HG03045 (cell line): ENCODE results near the gene ZNF584.

Experiments
- ATAC-seq: cut with Tn5 transposase; IDR thresholded peaks from one replicate; pipeline ENCODE4 v1.9.1; 2021; ENCODE audit warnings: mild to moderate bottlenecking, moderate library complexity; ENCODE audit not compliant: unreplicated experiment

ZNF584 gene

GRCh38 chr19:58460039-58460438 is 51.6 kb downstream of the ZNF584 start:
- ATAC-seq = no peak

- peak; percentile 32 for ATAC-seq
These were observed 57.8 kb downstream of the ZNF584 start for GRCh38 chr19:58466089-58466759.

DNA sequence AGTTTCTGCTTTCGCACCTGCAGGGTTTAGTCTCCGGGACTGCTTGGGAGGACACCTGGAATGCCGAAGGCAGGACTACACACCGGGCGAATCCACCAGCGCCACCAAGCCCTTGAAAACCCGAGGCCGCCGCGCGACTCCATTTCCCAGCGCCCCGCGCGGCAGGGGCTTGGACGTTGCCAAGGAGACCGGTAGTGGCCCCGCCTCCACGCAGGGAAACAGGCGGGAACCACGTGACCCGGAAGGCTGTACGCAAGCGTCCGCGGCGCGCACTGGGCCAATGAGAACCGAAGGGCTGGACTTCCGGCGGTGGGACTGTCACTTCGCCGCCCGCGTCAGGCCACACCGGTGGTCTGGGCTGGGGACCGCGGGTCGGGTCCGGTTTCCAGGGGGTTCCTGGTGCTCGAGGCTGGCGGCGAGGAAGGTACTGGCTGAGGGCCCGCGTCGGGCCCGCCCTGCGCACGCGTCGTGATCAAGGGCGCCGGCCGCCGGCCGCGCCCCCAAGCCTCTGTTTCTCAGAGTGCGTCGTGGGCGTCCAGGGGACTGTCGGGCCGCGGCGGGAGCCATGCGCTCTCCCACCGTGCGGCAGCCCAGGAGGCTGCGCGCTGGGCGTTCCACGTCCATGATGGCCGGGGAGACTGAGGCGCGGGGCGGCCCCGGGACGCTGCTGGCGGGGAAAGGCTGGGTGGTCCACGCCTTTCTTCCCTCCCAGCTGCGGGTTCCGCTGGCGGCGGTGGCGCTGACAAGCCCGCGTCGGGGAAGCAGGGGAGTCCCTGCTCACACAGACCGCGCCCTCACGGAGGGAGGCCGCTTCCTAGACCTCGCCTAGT is 58.5 kb downstream of the ZNF584 start, which contains the start of gene ZNF324:
Gene ZNF324 (plus strand): TSS at position 321 of the 830 bp plus-strand sequence. CDS start 2,106 bp downstream, outside the sequence.
- ATAC-seq = peak; percentile 85
